Osteocyte (in vitro differentiated cells): ENCODE measurements around the gene NFKBIA. TPM values are rescaled to one million over a fixed set of nuclear protein-coding genes. Genes with fewer than 3 reads are reported as not detected.

Source experiments
- DNase-seq: peaks from one replicate; pipeline ENCODE4 v3.0.0; 2021; ENCODE audit warnings: mixed read lengths; ENCODE audit not compliant: unreplicated experiment; ENCODE audit errors: extremely low spot score
- H3K27ac Mint-ChIP-seq: one replicate; pipeline ENCODE4 v1.8.0; 2021; ENCODE audit warnings: mild to moderate bottlenecking, mixed read lengths; ENCODE audit not compliant: unreplicated experiment
- H3K27me3 Mint-ChIP-seq: one replicate; pipeline ENCODE4 v1.8.0; 2021; ENCODE audit warnings: mixed read lengths; ENCODE audit not compliant: unreplicated experiment
- H3K36me3 Mint-ChIP-seq: one replicate; pipeline ENCODE4 v1.8.0; 2021; ENCODE audit warnings: mixed read lengths; ENCODE audit not compliant: unreplicated experiment
- H3K4me1 Mint-ChIP-seq: one replicate; pipeline ENCODE4 v1.8.0; 2021; ENCODE audit warnings: mixed read lengths; ENCODE audit not compliant: unreplicated experiment
- H3K4me3 Mint-ChIP-seq: one replicate; pipeline ENCODE4 v1.8.0; 2021; ENCODE audit warnings: mild to moderate bottlenecking, moderate library complexity, mixed read lengths; ENCODE audit not compliant: unreplicated experiment
- H3K9me3 Mint-ChIP-seq: one replicate; pipeline ENCODE4 v1.8.0; 2021; ENCODE audit warnings: mixed read lengths; ENCODE audit not compliant: unreplicated experiment
- CTCF ChIP-seq: fragments of 200-600 bp; sonication (generic); IDR thresholded peaks from 2 replicates; pipeline ENCODE4 v1.5.0; 2021; ENCODE audit warnings: antibody characterized with exemption, mild to moderate bottlenecking, moderate library complexity
- total RNA-seq: library from RNA; stranded (reverse); gene quantifications from 2 replicates; pipeline ENCODE4 v1.2.1, GENCODE V29; 2021

The NFKBIA gene
- total RNA-seq, 1 donor from 2014 or later: 58.9 TPM

DNA sequence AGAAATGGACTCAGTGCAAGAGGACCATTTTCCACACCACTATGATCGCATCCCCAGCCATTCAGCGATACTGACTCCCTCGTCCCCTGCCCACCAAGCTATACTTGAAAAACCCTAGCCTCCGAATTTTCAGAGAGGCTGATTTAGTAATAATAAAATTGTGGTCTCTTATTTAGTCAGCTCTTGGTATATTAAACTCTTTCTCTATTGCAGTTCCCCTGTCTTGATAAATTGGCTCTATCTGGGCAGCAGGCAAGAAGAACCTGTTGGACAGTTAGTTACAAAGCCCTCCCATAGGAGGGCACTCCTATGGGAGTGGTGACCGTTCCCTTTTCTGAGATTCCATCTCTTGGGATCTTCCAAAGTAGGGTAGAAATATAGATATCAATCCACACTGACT lies 33.6 kb downstream of the NFKBIA start:
- no peak for TF ChIP-seq CTCF
- H3K9me3 Mint-ChIP-seq: peaks cover 4% of the 10 kb centered on the region
- no peak overlapping the region for H3K4me3 Mint-ChIP-seq
- H3K27ac Mint-ChIP-seq: no peak overlapping the region
- peaks cover 54% of the 10 kb centered on the region for H3K4me1 Mint-ChIP-seq
- no peaks in the 10 kb centered on the region for H3K27me3 Mint-ChIP-seq
- no peaks in the 10 kb centered on the region for H3K36me3 Mint-ChIP-seq
- no peak for DNase-seq

DNA sequence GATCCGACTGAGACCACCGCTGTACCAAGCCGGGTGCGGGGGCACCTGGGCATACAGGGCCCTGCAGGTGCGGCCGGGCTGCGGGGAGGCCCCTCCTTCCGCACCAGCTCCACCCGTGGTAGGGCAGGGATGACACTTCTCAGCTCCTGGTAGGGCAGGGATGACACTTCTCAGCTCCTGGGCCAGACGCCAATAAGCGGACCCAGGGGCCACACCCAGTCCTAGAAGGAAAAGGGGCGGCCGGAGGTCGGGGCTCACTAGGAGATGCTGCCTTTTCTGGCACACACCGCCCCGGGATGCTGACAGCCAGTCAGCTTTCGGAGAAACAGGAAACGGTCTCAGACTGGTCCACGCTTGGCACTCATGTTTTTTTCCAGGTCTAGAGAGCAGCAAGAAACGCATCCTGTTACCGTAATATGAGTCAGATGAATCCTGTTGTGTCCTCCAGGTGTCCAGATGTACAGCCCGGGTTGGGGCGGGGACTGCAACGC lies 34.8 kb downstream of the NFKBIA start:
- Mint-ChIP-seq H3K36me3 (no peaks in the 10 kb centered on the region), H3K27ac (no peak overlapping the region), H3K27me3 (no peaks in the 10 kb centered on the region), H3K4me1 (peaks cover 61% of the 10 kb centered on the region), H3K4me3 (no peak overlapping the region), H3K9me3 (peaks cover 4% of the 10 kb centered on the region)
- TF ChIP-seq CTCF: no peak
- no peak for DNase-seq

DNA sequence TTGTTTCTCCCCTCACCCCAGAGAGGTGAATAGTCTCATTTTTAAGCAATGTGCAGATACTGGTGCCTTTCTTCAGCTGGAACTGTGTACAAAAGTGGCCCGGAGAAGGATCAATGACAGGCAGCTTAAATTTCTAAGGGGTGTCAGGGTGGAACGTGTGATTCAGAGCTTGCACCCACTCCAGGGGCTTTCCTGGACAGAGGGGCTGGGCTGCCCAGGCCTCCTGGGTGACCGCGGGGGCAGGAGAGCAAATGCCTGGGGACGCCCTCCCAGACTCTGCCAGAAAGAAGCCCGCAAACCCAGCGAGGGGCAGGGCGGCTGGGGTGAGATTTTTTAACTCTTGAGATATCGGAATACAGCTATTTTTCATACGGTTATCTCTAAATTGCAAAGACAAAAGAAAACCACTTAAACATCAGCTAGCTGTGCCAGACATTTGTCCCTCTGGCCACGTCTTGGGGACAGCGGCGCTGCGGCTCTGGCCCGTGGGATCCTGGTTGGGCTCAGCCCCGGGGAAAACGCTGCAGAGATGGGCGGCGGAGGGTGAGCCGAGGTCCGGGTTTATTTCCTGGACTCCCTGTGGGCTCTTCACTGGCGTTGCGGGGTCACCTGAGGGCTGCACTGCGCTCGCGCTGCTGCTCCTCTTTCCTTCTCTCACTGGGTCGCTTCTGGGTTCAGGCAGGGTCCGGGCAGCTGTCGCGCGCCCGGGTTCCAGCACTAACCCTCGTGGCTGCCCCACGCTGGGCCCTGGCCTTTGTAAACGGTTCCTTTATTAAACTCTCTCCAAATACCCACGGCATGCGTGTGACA lies 35.8 kb downstream of the NFKBIA start:
- no peak for TF ChIP-seq CTCF
- peaks cover 4% of the 10 kb centered on the region for H3K9me3 Mint-ChIP-seq
- no peaks in the 10 kb centered on the region for H3K27me3 Mint-ChIP-seq
- H3K4me3 Mint-ChIP-seq: peak overlapping the region; percentile 39
- peaks cover 54% of the 10 kb centered on the region for H3K4me1 Mint-ChIP-seq
- H3K27ac Mint-ChIP-seq: peak overlapping the region; percentile 48
- no peak for DNase-seq
- no peaks in the 10 kb centered on the region for H3K36me3 Mint-ChIP-seq

DNA sequence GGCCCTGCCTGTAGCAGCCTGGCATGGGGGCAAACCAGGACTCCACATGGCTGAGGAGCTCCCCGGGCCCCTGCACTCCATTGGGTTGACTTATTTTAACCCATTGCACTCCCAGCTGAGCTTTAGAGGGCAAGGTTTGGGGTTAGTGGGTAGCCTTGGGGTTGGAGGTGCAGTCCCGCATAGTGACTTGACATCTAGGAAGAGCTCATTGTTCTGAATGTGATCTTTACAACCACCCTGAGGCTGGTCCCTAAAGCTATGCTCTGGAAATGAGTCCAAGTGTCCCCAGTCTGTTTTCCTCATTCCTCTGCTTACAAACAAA lies 36.4 kb downstream of the NFKBIA start:
- Mint-ChIP-seq H3K9me3 (peaks cover 4% of the 10 kb centered on the region), H3K27ac (peak overlapping the region; percentile 12), H3K36me3 (no peaks in the 10 kb centered on the region), H3K27me3 (no peaks in the 10 kb centered on the region), H3K4me1 (peaks cover 59% of the 10 kb centered on the region), H3K4me3 (no peak overlapping the region)
- DNase-seq: no peak
- TF ChIP-seq CTCF: no peak

DNA sequence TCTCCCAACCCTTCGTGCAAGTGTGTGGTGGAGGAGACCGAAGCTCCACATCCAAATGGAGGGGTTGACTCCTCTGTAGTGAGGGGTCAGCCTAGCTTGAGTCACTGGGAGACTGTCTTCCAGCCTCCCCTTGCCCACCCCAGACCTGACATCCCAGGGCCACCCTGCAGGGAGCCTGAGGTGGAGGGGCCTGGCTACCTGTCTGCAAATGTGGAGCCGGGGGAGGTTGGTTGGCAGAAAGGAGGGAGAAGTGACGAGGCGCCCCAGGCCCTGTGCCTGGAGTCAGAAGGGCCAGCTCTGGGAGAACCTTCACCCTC lies 37.5 kb downstream of the NFKBIA start:
- Mint-ChIP-seq H3K27me3 (no peaks in the 10 kb centered on the region), H3K4me1 (peaks cover 66% of the 10 kb centered on the region), H3K36me3 (no peaks in the 10 kb centered on the region), H3K4me3 (no peak overlapping the region), H3K9me3 (peaks cover 4% of the 10 kb centered on the region), H3K27ac (no peak overlapping the region)
- no peak for TF ChIP-seq CTCF
- no peak for DNase-seq
